Transverse colon (tissue), 4 donors: Measurements from ENCODE around the gene DSCAM. TPM values are rescaled to one million over a fixed set of nuclear protein-coding genes. Genes with fewer than 3 reads are reported as not detected.

Experiments used
- DNase-seq: peaks from one replicate; pipeline ENCODE4 v3.0.0-alpha.2; 2019
- H3K27ac ChIP-seq, 4 donors: fragments of 200-600 bp; sonication (generic); 2 replicates each; pipeline ENCODE4 v1.5.1; 2016 to 2018; ENCODE audit warnings: inconsistent platforms in 4 of 4
- H3K27me3 ChIP-seq: fragments of 200-600 bp; sonication (generic); 2 replicates; pipeline ENCODE4 v1.5.1; 2017; ENCODE audit warnings: inconsistent platforms
- H3K36me3 ChIP-seq, 4 donors: fragments of 200-600 bp; sonication (generic); 2 replicates each; pipeline ENCODE4 v1.5.1; 2017 to 2019; ENCODE audit warnings: inconsistent platforms in 4 of 4
- H3K4me1 ChIP-seq, 4 donors: fragments of 200-600 bp; sonication (generic); 2 replicates each; pipeline ENCODE4 v1.5.1; 2017 to 2020; ENCODE audit warnings: inconsistent platforms in 4 of 4
- H3K4me3 ChIP-seq, 4 donors: fragments of 200-600 bp; sonication (generic); 1 replicate in 1 of 4; 2 replicates in 3 of 4; pipeline versions ENCODE4 v1.5.1 to v1.6.1; 2017 to 2019; ENCODE audit warnings: inconsistent platforms in 4 of 4
- H3K9me3 ChIP-seq, 2 donors: fragments of 200-600 bp; sonication (generic); 2 replicates each; pipeline ENCODE4 v1.5.1; 2017 to 2019; ENCODE audit warnings: inconsistent platforms in 2 of 2
- EP300 ChIP-seq: sonication (generic); formaldehyde crosslinking; IDR thresholded peaks from one replicate; pipeline ENCODE4 v1.6.1; 2017; ENCODE audit warnings: antibody characterized with exemption, low read depth
- POLR2A ChIP-seq: fragments of 450-650 bp; IDR thresholded peaks from one replicate; pipeline ENCODE4 v1.6.1; 2016; ENCODE audit warnings: antibody characterized with exemption, mild to moderate bottlenecking, moderate library complexity
- POLR2AphosphoS5 ChIP-seq, 3 donors: sonication (generic); formaldehyde crosslinking; IDR thresholded peaks; one replicate each; pipeline ENCODE4 v1.6.1; 2016; ENCODE audit warnings: antibody characterized with exemption in 3 of 3
- WGBS, 2 donors: methylation state at CpG; one replicate each; pipeline ENCODE4 v1.1.5; 2018; ENCODE audit warnings: low coverage in 1 of 2; 5-methylcytosine and 5-hydroxymethylcytosine counted together
- in situ Hi-C, 4 donors: fragments of 200-750 bp; cut with MboI; loops; one replicate each; pipeline versions ENCODE4 v1.15.0 to v1.15.1; 2017; ENCODE audit warnings: low sequenced_read_pairs in 3 of 4, low pct_ligation_motif_present in 1 of 4, low pct_unique_long_range_greater_than_20kb in 1 of 4
- intact Hi-C: fragments of 100-400 bp; cut with DNase I; formaldehyde crosslinking; loops from one replicate; pipeline ENCODE4 v1.15.1; 2023; ENCODE audit warnings: low total_unique reads
- total RNA-seq, 4 donors: library from RNA; depleted of rRNA; stranded (reverse); fragments of >200 nt; gene quantifications; one replicate each; pipeline ENCODE4 v1.1.0, GENCODE V29; 2016
- TF ChIP-seq, protein P1 (sequence below), 5 experiments: fragments of 200-600 bp in 3 of 5; fragments of 450-650 bp in 2 of 5; sonication (generic) in 3 of 5; IDR thresholded peaks; 1 replicate in 2 of 5; 2 replicates in 3 of 5; pipeline ENCODE4 v1.5.1; 2016 to 2017; ENCODE audit warnings: antibody characterized with exemption in 5 of 5, inconsistent platforms in 3 of 5, mild to moderate bottlenecking in 2 of 5, moderate library complexity in 1 of 5

DSCAM gene
- total RNA-seq, 4 donors from 2014 or later, result 0.16 TPM; not detected in 3

DNA sequence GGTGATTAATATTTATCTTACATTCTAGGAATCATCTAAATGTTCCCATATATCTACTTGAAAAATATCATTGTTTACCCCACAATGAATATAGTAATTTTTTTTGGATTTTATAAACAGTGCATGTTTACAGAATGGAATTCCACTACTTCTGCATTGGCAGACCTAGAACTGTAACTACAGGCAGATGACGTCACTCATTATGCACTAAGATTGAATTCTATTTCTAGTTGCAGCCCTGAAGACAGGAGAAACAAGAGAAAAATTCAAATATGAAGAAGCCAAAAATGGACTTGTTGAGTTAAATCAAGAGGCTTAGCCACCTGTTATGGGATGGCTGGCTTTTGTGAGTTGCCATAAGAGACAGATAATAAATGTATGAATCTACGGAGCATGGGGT lies 615.0 kb downstream of the DSCAM start:
- H3K4me1 ChIP-seq, result no peaks in the 10 kb centered on the region
- no peaks in the 10 kb centered on the region for H3K36me3 ChIP-seq
- in situ Hi-C loops (no loop called here), intact Hi-C loops (no loop called here)
- H3K9me3 ChIP-seq, result no peaks in the 10 kb centered on the region
- H3K27ac ChIP-seq, result no peak overlapping the region
- WGBS, 2 donors, result 80 to 85% methylated on average over 2 of the region's 2 CpGs
- no peaks in the 10 kb centered on the region for H3K27me3 ChIP-seq
- TF ChIP-seq EP300 (no peak), POLR2A (no peak), POLR2AphosphoS5 (IDR thresholded peaks at IDR 0.05) (no peak)
- TF ChIP-seq, protein P1, sequence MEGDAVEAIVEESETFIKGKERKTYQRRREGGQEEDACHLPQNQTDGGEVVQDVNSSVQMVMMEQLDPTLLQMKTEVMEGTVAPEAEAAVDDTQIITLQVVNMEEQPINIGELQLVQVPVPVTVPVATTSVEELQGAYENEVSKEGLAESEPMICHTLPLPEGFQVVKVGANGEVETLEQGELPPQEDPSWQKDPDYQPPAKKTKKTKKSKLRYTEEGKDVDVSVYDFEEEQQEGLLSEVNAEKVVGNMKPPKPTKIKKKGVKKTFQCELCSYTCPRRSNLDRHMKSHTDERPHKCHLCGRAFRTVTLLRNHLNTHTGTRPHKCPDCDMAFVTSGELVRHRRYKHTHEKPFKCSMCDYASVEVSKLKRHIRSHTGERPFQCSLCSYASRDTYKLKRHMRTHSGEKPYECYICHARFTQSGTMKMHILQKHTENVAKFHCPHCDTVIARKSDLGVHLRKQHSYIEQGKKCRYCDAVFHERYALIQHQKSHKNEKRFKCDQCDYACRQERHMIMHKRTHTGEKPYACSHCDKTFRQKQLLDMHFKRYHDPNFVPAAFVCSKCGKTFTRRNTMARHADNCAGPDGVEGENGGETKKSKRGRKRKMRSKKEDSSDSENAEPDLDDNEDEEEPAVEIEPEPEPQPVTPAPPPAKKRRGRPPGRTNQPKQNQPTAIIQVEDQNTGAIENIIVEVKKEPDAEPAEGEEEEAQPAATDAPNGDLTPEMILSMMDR (IDR thresholded peaks at IDR 0.05), result no peak
- no peak for DNase-seq
- H3K4me3 ChIP-seq, result no peak overlapping the region

GRCh38 chr21:40227096-40227495 lies 619.9 kb downstream of the DSCAM start:
- no peaks in the 10 kb centered on the region for H3K9me3 ChIP-seq
- H3K4me1 ChIP-seq, result no peaks in the 10 kb centered on the region
- H3K4me3 ChIP-seq, result no peak overlapping the region
- intact Hi-C loops (no loop called here), in situ Hi-C loops (no loop called here)
- no peaks in the 10 kb centered on the region for H3K27me3 ChIP-seq
- TF ChIP-seq, protein P1 (IDR thresholded peaks at IDR 0.05), result no peak
- TF ChIP-seq EP300 (no peak), POLR2A (no peak), POLR2AphosphoS5 (IDR thresholded peaks at IDR 0.05) (no peak)
- WGBS, 2 donors, result 29 to 71% methylated on average over 1 of the region's 1 CpG
- no peaks in the 10 kb centered on the region for H3K36me3 ChIP-seq
- H3K27ac ChIP-seq, result no peak overlapping the region
- no peak for DNase-seq

DNA sequence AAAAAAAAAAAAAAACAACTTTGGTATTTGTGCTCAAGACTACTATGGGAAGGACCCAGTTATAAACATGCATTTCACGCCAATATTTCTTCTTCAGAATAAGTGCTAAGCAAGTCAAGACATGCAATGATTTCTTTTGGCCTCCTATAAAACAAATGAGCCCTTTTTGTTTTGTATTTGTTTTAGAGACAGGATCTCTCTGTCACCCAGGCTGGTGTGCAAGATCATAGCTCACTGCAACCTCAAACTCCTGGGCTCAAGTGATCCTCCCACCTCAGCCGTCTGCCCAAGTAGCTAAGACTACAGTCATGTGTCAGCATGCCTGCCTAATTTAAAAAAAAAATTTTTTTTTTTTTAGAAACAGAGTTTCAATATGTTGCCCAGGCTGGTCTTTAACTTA lies 631.0 kb downstream of the DSCAM start:
- H3K9me3 ChIP-seq, result no peaks in the 10 kb centered on the region
- no peak for TF ChIP-seq POLR2A
- TF ChIP-seq EP300, result no peak
- TF ChIP-seq POLR2AphosphoS5 (IDR thresholded peaks at IDR 0.05), result no peak
- TF ChIP-seq, protein P1 (IDR thresholded peaks at IDR 0.05), result no peak
- 40 to 65% methylated on average over 2 of the region's 2 CpGs for WGBS, 2 donors
- H3K27ac ChIP-seq, result no peak overlapping the region
- no peak for DNase-seq
- H3K27me3 ChIP-seq, result no peaks in the 10 kb centered on the region
- no peaks in the 10 kb centered on the region for H3K36me3 ChIP-seq
- no peaks in the 10 kb centered on the region for H3K4me1 ChIP-seq
- intact Hi-C loops (no loop called here), in situ Hi-C loops (no loop called here)
- H3K4me3 ChIP-seq, result no peak overlapping the region

- Histone ChIP-seq H3K4me1 (no peaks in the 10 kb centered on the region), H3K27ac (no peak overlapping the region), H3K27me3 (no peaks in the 10 kb centered on the region), H3K4me3 (no peak overlapping the region), H3K36me3 (no peaks in the 10 kb centered on the region), H3K9me3 (no peaks in the 10 kb centered on the region)
- no peak for DNase-seq
- TF ChIP-seq, protein P1 (IDR thresholded peaks at IDR 0.05), result no peak
- TF ChIP-seq EP300, result no peak
- TF ChIP-seq POLR2AphosphoS5 (IDR thresholded peaks at IDR 0.05), result no peak
- TF ChIP-seq POLR2A, result no peak
- in situ Hi-C loops (no loop called here), intact Hi-C loops (no loop called here)
- WGBS, 2 donors, result 86 to 89% methylated on average over 1 to 2 of the region's 2 CpGs
Observed at GRCh38 chr21:40210251-40210650, 636.7 kb downstream of the DSCAM start.
